Activated CD4-positive, alpha-beta T cell treated with anti-CD3 and anti-CD28 coated beads for 36 hours (primary cell): Measurements from ENCODE around the gene VAC14. TPM values are rescaled to one million over a fixed set of nuclear protein-coding genes. Genes with fewer than 3 reads are reported as not detected.

Experiments
- ATAC-seq: fragments of 200-7000 bp; cut with Tn5 transposase; one replicate; pipeline ENCODE4 v1.10.0; 2021; ENCODE audit warnings: mild to moderate bottlenecking, moderate library complexity
- CTCF ChIA-PET: fragments of 350-600 bp; sonication (Branson Sonifier 250); formaldehyde crosslinking; loops from one replicate; lab custom pipeline; 2021; ENCODE audit warnings: antibody characterized with exemption; lab: Charles Lee
- POLR2A ChIA-PET: fragments of 350-600 bp; sonication (Branson Sonifier 250); formaldehyde crosslinking; loops from one replicate; lab custom pipeline; 2021; ENCODE audit warnings: antibody characterized with exemption, inconsistent platforms; lab: Charles Lee
- DNase-seq: peaks from one replicate; pipeline ENCODE4 v3.0.0-alpha.2; 2020
- H3K27ac Mint-ChIP-seq: one replicate; pipeline ENCODE4 v1.8.0; 2021; ENCODE audit warnings: mixed read lengths
- H3K27me3 Mint-ChIP-seq: one replicate; pipeline ENCODE4 v1.8.0; 2021; ENCODE audit warnings: mixed read lengths
- H3K36me3 Mint-ChIP-seq: one replicate; pipeline ENCODE4 v1.8.0; 2021; ENCODE audit warnings: low read depth, mixed read lengths
- H3K4me1 Mint-ChIP-seq: one replicate; pipeline ENCODE4 v1.8.0; 2021; ENCODE audit warnings: mixed read lengths
- H3K4me3 Mint-ChIP-seq: one replicate; pipeline ENCODE4 v1.8.0; 2021; ENCODE audit warnings: mild to moderate bottlenecking, moderate library complexity, mixed read lengths
- H3K9me3 Mint-ChIP-seq: one replicate; pipeline ENCODE4 v1.8.0; 2021; ENCODE audit warnings: low read depth, mixed read lengths
- intact Hi-C, 2 experiments: fragments of 100-400 bp; cut with DNase I in 1 of 2; cut with micrococcal nuclease in 1 of 2; formaldehyde crosslinking; loops; one replicate each; pipeline versions ENCODE4 v1.14.2 to v1.15.1; 2022 to 2024; cut with DNase I, micrococcal nuclease
- total RNA-seq, 2 experiments: library from RNA; stranded (reverse); gene quantifications; one replicate each; pipeline ENCODE4 v1.2.3, GENCODE V29; 2021

VAC14 gene
- total RNA-seq, 2 experiments from 2014 or later, result 24.8 to 26.2 TPM

DNA sequence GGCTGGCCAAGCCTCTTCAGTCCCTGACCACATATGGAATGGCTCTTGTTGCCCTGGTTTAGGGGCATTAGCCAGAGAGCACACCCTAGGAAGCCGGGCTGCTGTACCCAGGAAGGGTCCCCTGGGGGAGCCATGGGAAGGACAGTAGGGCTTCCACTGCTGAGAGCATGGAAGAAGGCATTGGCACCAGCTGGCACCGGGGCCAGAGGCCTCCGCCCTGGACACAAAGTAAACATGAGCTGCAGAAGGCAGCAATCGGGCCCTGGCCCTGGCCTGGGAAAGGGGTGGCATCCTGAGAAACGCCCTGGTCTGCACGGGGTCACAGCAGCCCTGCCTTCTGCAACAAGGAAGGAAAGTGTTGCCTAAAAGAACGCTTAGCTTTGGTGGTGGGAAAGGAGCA, 49.4 kb downstream of the VAC14 start:
- peaks cover 7% of the 10 kb centered on the region for H3K36me3 Mint-ChIP-seq
- no peak for DNase-seq
- POLR2A ChIA-PET, result interaction anchor here (1.2 kb wide), 1 partner anchor 13 kb away, joined by 3 read pairs; no protein-coding TSS in a partner anchor
- no peak overlapping the region for H3K4me3 Mint-ChIP-seq
- CTCF ChIA-PET, result interaction anchor here (0.7 to 2.2 kb wide), 4 partner anchors 14 to 20 kb away, joined by 3 to 19 read pairs (median 6); no protein-coding TSS in a partner anchor
- no peaks in the 10 kb centered on the region for H3K27me3 Mint-ChIP-seq
- H3K9me3 Mint-ChIP-seq, result no peaks in the 10 kb centered on the region
- ATAC-seq, result no peak
- peaks cover 38% of the 10 kb centered on the region for H3K4me1 Mint-ChIP-seq
- intact Hi-C loops, result no loop called here
- H3K27ac Mint-ChIP-seq, result no peak overlapping the region

GRCh38 chr16:70750893-70751467, 50.0 kb downstream of the VAC14 start:
- Mint-ChIP-seq H3K4me3 (no peak overlapping the region), H3K36me3 (peaks cover 10% of the 10 kb centered on the region), H3K27me3 (no peaks in the 10 kb centered on the region), H3K9me3 (no peaks in the 10 kb centered on the region), H3K27ac (peak overlapping the region; percentile 31), H3K4me1 (peaks cover 43% of the 10 kb centered on the region)
- DNase-seq, result no peak
- ChIA-PET POLR2A (interaction anchor here (1.2 kb wide), 1 partner anchor 12 kb away, joined by 3 read pairs; no protein-coding TSS in a partner anchor), CTCF (interaction anchor here (0.7 to 2.2 kb wide), 3 partner anchors 16 to 21 kb away, joined by 3 to 19 read pairs (median 3); no protein-coding TSS in a partner anchor)
- intact Hi-C loops, result no loop called here
- no peak for ATAC-seq

GRCh38 chr16:70749681-70750601, 51.0 kb downstream of the VAC14 start:
- H3K27ac Mint-ChIP-seq, result peak overlapping the region; percentile 24
- H3K27me3 Mint-ChIP-seq, result no peaks in the 10 kb centered on the region
- DNase-seq (no peak), ATAC-seq (no peak)
- peaks cover 47% of the 10 kb centered on the region for H3K4me1 Mint-ChIP-seq
- H3K36me3 Mint-ChIP-seq, result peaks cover 11% of the 10 kb centered on the region
- no peaks in the 10 kb centered on the region for H3K9me3 Mint-ChIP-seq
- H3K4me3 Mint-ChIP-seq, result no peak overlapping the region
- ChIA-PET CTCF (interaction anchor here (2.2 kb wide), 1 partner anchor 22 kb away, joined by 19 read pairs; no protein-coding TSS in a partner anchor), POLR2A (no interaction called here)
- intact Hi-C loops, result no loop called here

DNA sequence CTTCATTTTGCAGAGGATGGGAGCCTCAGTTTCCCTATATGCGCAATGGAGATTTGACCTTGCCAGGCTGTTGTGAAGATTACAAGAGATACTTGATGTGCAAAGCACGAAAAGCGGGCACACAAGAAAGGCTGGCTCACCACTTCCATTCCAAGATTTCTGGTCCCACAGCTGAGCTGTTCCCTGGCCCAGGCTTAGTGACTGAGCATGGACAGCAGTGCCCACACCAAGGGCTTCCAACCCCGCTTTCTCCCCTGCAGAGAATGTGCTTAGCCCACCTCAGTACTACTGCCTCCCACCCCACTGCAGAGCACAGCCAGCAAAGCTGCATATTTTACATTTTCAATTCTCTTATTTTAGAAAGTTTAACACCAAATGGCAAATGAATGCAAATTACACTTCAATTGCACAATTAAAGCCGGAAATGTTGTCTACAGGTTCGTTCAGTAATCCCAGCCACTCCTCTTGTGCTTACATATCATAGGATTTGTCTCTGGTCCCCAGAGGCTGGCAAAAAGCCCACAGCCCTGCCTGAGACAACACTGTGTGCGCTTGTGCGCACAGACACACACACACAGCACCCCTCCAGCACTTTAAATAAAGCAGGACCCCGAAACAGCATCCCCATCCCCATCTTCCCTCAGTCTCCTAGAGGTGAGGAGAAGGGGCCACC, 51.8 kb downstream of the VAC14 start:
- Mint-ChIP-seq H3K9me3 (no peaks in the 10 kb centered on the region), H3K27ac (peak overlapping the region; percentile 24), H3K27me3 (no peaks in the 10 kb centered on the region), H3K4me3 (no peak overlapping the region), H3K4me1 (peaks cover 47% of the 10 kb centered on the region), H3K36me3 (peaks cover 14% of the 10 kb centered on the region)
- intact Hi-C loops, result no loop called here
- ChIA-PET CTCF (interaction anchor here (0.5 kb wide), 1 partner anchor 29 kb away, joined by 4 read pairs; no protein-coding TSS in a partner anchor), POLR2A (no interaction called here)
- DNase-seq (no peak), ATAC-seq (no peak)

DNA sequence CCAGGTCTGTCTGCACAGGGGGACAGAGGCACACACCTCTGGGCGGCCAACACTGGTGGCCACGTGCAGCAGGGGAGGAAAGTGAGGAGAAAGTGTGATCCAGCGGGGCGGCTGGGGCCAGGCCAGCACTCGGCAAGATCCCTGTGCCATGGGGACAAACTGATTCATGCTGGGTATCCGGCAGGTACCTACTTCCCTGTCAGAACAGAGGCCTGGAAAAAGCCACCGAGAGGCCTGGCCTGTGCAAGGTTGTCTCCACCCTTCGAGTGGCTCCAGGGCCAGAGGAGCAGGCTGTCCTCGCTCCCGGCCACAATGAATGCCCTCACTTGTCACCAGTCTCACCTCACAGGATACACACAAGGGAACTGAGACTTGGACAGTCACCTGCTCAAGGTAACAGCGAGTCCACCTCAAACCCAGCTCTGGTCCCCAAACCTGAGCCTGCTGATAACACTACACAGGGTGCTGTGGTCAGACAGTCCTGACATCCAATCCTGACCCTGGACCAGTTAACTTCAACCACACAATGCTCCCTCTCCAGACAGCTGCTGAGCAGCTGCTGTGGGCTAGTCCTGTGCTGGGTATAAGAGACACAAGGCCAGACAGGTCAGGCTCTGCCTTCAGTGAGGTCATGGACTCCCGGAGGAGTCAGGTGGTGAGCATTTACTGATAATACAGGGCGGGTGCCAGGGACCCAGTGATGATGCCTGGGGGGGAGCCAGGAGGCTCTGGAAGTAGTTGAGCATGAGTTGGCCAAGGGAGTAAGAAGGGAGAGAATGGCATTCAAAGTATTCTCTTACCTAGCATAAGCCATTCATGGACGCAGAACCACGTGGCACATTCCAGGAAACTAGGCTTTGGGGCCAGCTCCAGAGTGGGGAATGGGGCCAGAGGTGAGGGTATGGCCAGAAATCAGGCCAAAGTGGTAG, 53.0 kb downstream of the VAC14 start:
- H3K9me3 Mint-ChIP-seq, result no peaks in the 10 kb centered on the region
- DNase-seq (no peak), ATAC-seq (no peak)
- intact Hi-C loops, result loop anchor here in 1 of 2 experiments (2.0 kb wide), 1 partner anchor 53 kb away; the partner anchor contains the start of gene VAC14
- H3K4me1 Mint-ChIP-seq, result peaks cover 47% of the 10 kb centered on the region
- CTCF ChIA-PET, result interaction anchor here (0.8 kb wide), 1 partner anchor 23 kb away, joined by 3 read pairs; no protein-coding TSS in a partner anchor
- H3K4me3 Mint-ChIP-seq, result no peak overlapping the region
- POLR2A ChIA-PET, result no interaction called here
- H3K27ac Mint-ChIP-seq, result peak overlapping the region; percentile 88
- H3K36me3 Mint-ChIP-seq, result peaks cover 25% of the 10 kb centered on the region
- no peaks in the 10 kb centered on the region for H3K27me3 Mint-ChIP-seq

- intact Hi-C loops, result loop anchor here in 1 of 2 experiments (2.0 kb wide), 1 partner anchor 54 kb away; the partner anchor contains the start of gene VAC14
- H3K9me3 Mint-ChIP-seq, result no peaks in the 10 kb centered on the region
- H3K4me3 Mint-ChIP-seq, result no peak overlapping the region
- H3K4me1 Mint-ChIP-seq, result peaks cover 47% of the 10 kb centered on the region
- DNase-seq (peak; percentile 77), ATAC-seq (peak; percentile 73)
- H3K36me3 Mint-ChIP-seq, result peaks cover 30% of the 10 kb centered on the region
- peak overlapping the region; percentile 88 for H3K27ac Mint-ChIP-seq
- ChIA-PET POLR2A (interaction anchor here (1.2 kb wide), 1 partner anchor 10 kb away, joined by 4 read pairs; no protein-coding TSS in a partner anchor), CTCF (interaction anchor here (0.9 kb wide), 1 partner anchor 24 kb away, joined by 3 read pairs; no protein-coding TSS in a partner anchor)
- H3K27me3 Mint-ChIP-seq, result no peaks in the 10 kb centered on the region
Measured at GRCh38 chr16:70746708-70747424, 54.1 kb downstream of the VAC14 start.

DNA sequence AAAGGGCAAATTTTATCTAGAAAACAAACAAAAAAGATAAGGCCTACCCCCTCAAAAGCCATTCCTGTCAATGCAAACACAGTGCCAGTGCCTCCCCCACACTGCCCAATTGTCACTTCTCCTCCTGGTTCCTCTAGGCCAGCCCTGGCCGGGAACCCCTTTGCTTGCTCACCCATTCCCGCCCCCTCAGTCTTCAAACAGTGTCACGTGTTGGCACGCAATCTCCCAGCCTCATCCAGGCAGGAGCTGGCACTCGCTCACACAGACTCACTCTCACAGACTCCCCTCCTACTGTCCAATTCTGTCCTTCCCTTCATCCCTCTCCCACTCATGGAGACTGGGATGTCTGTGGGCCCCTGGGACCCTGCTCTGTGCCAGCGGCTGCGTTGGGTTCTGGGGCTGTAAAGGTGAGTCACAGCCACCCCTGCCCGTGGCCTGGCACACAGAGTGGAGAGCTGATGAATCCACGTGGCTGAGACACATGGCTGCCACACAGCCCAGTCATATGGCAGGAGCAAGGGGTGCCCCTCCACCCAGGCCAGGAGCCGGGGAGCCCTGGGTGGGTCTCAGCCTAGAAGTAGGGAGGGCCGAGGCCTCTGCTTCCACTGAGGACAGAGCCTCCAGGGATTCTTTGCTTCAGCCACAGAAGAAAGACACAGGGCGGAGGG, 54.8 kb downstream of the VAC14 start:
- intact Hi-C loops, result loop anchor here in 1 of 2 experiments (2.0 kb wide), 1 partner anchor 55 kb away; the partner anchor contains the start of gene VAC14
- no peaks in the 10 kb centered on the region for H3K27me3 Mint-ChIP-seq
- H3K27ac Mint-ChIP-seq, result peak overlapping the region; percentile 88
- H3K4me1 Mint-ChIP-seq, result peaks cover 51% of the 10 kb centered on the region
- peaks cover 30% of the 10 kb centered on the region for H3K36me3 Mint-ChIP-seq
- DNase-seq, result peak; percentile 62
- CTCF ChIA-PET, result interaction anchor here (0.9 kb wide), 1 partner anchor 25 kb away, joined by 3 read pairs; no protein-coding TSS in a partner anchor
- H3K9me3 Mint-ChIP-seq, result no peaks in the 10 kb centered on the region
- POLR2A ChIA-PET, result interaction anchor here (1.2 kb wide), 1 partner anchor 9 kb away, joined by 4 read pairs; no protein-coding TSS in a partner anchor
- ATAC-seq, result peak; percentile 53
- no peak overlapping the region for H3K4me3 Mint-ChIP-seq

- ChIA-PET POLR2A (no interaction called here), CTCF (interaction anchor here (0.9 to 1.6 kb wide), 2 partner anchors 26 kb away, joined by 3 to 5 read pairs; no protein-coding TSS in a partner anchor)
- H3K4me3 Mint-ChIP-seq, result no peak overlapping the region
- intact Hi-C loops, result loop anchor here in 1 of 2 experiments (2.0 kb wide), 1 partner anchor 55 kb away; the partner anchor contains the start of gene VAC14
- peaks cover 51% of the 10 kb centered on the region for H3K4me1 Mint-ChIP-seq
- peaks cover 33% of the 10 kb centered on the region for H3K36me3 Mint-ChIP-seq
- ATAC-seq, result no peak
- no peaks in the 10 kb centered on the region for H3K27me3 Mint-ChIP-seq
- no peaks in the 10 kb centered on the region for H3K9me3 Mint-ChIP-seq
- H3K27ac Mint-ChIP-seq, result peak overlapping the region; percentile 88
- DNase-seq, result no peak
Measured at GRCh38 chr16:70745536-70746025, 55.4 kb downstream of the VAC14 start.

DNA sequence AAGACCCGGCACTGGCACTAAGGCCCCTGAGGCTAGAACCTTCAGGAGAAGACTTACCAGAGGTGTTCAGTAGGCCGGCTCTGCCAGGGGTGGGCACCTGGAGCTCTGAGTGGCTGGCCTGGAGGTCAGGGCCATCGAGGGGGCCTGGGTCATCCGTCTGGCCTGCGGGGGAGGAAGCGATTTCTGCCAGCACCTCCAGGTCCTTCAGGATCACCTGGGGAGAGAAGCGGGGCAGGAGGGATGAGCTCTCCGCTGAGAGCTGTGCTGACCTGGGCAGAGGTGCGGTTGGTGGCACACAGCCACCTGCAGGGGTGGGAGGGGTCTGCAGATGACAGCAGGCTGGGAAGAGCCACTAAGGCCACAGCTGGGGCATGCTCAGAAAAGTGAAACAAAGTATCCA, 56.6 kb downstream of the VAC14 start:
- H3K36me3 Mint-ChIP-seq, result peaks cover 31% of the 10 kb centered on the region
- no peak for ATAC-seq
- intact Hi-C loops, result no loop called here
- peaks cover 53% of the 10 kb centered on the region for H3K4me1 Mint-ChIP-seq
- no peak for DNase-seq
- no peak overlapping the region for H3K4me3 Mint-ChIP-seq
- no peaks in the 10 kb centered on the region for H3K27me3 Mint-ChIP-seq
- POLR2A ChIA-PET, result no interaction called here
- CTCF ChIA-PET, result interaction anchor here (1.6 kb wide), 1 partner anchor 27 kb away, joined by 5 read pairs; no protein-coding TSS in a partner anchor
- no peaks in the 10 kb centered on the region for H3K9me3 Mint-ChIP-seq
- no peak overlapping the region for H3K27ac Mint-ChIP-seq
